ENCODE results near the gene FBXL14.
A peak's percentile ranks its signal among the peaks of the same experiment; 100 is the strongest.

The FBXL14 gene, protein sequence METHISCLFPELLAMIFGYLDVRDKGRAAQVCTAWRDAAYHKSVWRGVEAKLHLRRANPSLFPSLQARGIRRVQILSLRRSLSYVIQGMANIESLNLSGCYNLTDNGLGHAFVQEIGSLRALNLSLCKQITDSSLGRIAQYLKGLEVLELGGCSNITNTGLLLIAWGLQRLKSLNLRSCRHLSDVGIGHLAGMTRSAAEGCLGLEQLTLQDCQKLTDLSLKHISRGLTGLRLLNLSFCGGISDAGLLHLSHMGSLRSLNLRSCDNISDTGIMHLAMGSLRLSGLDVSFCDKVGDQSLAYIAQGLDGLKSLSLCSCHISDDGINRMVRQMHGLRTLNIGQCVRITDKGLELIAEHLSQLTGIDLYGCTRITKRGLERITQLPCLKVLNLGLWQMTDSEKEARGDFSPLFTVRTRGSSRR

GRCh38 chr12:1594261-1595025, at the start of gene FBXL14:
FBXL14 (minus strand) TSS chr12:1594581; CDS start chr12:1594066, 515 bp downstream.
- Histone ChIP-seq H3K4me1 (ENCODE audit: control insufficient read depth, insufficient read depth, low read length) (peaks cover 31% of the 10 kb centered on the region), H3K4me3 (ENCODE audit: low read length) (peak within 1 kb of the TSS; percentile 37), H3K9me3 (ENCODE audit: control insufficient read depth, low read length) (no peaks in the 10 kb centered on the region), H3K9ac (ENCODE audit: low read length) (peak within 1 kb of the TSS; percentile 80), H3K27me3 (ENCODE audit: control insufficient read depth, insufficient read depth, low read length) (no peaks in the 10 kb centered on the region), H3K36me3 (ENCODE audit: control insufficient read depth, insufficient read depth, low read length) (no peaks in the 10 kb centered on the region)

DNA sequence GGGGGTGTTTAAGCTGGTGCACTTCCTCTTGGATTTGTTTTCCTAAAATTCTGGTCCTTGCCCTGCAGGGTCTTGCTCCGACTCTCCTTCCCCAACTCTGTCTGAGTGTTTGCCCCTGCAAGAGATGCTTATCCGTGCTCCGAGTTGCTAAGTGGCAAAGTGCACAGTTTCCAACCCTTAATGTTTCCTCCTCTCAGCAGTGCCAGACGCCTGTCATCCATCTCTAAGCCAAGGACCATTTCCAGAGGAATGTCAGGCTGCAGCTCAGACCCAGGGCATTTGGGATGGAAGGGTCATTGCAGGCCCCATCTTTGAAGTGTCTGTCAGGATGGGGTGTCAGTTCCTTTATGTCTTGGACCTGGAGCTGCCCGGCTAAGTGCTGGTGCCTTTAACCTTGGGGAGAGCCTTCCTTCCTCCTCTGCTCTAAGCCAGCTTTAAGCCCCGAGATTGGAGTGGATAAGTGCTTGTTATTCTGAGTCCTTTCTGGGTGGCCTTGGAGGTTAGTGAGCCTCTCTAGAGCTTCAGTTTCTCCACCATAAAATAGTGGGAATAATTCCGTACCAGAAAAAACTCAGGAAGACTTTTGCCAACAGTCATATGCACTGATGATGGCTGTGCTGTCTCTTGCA, 49.6 kb upstream of the FBXL14 start:
- Histone ChIP-seq H3K4me1 (ENCODE audit: control insufficient read depth, insufficient read depth, low read length) (peaks cover 3% of the 10 kb centered on the region), H3K9me3 (ENCODE audit: control insufficient read depth, low read length) (no peaks in the 10 kb centered on the region), H3K4me3 (ENCODE audit: low read length) (no peak overlapping the region), H3K27me3 (ENCODE audit: control insufficient read depth, insufficient read depth, low read length) (no peaks in the 10 kb centered on the region), H3K36me3 (ENCODE audit: control insufficient read depth, insufficient read depth, low read length) (no peaks in the 10 kb centered on the region), H3K9ac (ENCODE audit: low read length) (no peak overlapping the region)

GRCh38 chr12:1643043-1643442, 48.7 kb upstream of the FBXL14 start:
- H3K36me3 ChIP-seq (ENCODE audit: control insufficient read depth, insufficient read depth, low read length) = no peaks in the 10 kb centered on the region
- no peaks in the 10 kb centered on the region for H3K27me3 ChIP-seq (ENCODE audit: control insufficient read depth, insufficient read depth, low read length)
- no peak overlapping the region for H3K9ac ChIP-seq (ENCODE audit: low read length)
- peaks cover 3% of the 10 kb centered on the region for H3K4me1 ChIP-seq (ENCODE audit: control insufficient read depth, insufficient read depth, low read length)
- H3K9me3 ChIP-seq (ENCODE audit: control insufficient read depth, low read length) = no peaks in the 10 kb centered on the region
- H3K4me3 ChIP-seq (ENCODE audit: low read length) = no peak overlapping the region

- H3K36me3 ChIP-seq (ENCODE audit: control insufficient read depth, insufficient read depth, low read length) = no peaks in the 10 kb centered on the region
- peaks cover 3% of the 10 kb centered on the region for H3K4me1 ChIP-seq (ENCODE audit: control insufficient read depth, insufficient read depth, low read length)
- H3K27me3 ChIP-seq (ENCODE audit: control insufficient read depth, insufficient read depth, low read length) = no peaks in the 10 kb centered on the region
- H3K9me3 ChIP-seq (ENCODE audit: control insufficient read depth, low read length) = no peaks in the 10 kb centered on the region
- H3K4me3 ChIP-seq (ENCODE audit: low read length) = no peak overlapping the region
- no peak overlapping the region for H3K9ac ChIP-seq (ENCODE audit: low read length)
Observed at GRCh38 chr12:1642513-1642912, 48.1 kb upstream of the FBXL14 start.

DNA sequence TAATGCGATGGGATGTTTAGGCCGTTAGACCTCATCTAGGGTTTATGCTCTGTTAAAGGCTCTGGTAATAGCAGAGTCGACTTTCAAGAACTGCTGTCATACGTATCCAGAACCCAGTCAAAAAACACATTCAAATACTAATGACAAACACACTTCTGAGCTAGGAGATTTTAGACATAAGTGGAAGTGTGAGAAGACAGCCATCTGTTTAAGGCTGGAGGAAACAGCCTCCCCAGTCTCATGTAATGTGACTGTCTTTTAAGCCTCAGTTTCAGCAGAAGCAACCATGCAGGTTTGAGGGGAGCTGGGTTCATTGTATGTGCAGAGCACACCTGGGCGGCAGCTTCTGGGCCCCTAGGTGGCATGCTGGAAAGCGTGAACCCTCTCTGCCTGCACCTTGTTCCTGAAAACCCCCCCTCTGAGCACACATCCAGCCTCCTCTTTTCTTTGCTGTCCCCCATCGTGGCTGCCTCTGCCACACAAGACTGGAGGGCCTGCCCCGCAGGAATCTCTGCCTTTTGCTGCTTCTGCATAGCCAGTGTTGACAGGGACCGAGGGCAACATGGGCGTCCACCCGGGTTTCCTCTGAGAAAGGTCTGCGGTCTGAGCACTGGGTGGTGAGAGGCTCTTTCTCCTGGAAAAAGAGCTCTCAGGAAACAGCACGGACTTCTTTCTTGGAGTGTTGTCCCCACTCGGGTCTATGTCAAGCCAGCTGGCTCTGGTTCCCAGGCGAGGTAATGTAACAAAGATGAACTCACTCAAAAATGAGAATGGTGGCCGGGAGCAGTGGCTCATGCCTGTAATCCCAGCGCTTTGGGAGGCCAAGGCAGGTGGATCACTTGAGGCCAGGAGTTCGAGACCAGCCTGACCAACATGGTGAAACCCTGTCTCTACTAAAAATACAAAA, 46.2 kb upstream of the FBXL14 start:
- peak overlapping the region; percentile 15 for H3K9ac ChIP-seq (ENCODE audit: low read length)
- no peaks in the 10 kb centered on the region for H3K9me3 ChIP-seq (ENCODE audit: control insufficient read depth, low read length)
- H3K27me3 ChIP-seq (ENCODE audit: control insufficient read depth, insufficient read depth, low read length) = no peaks in the 10 kb centered on the region
- H3K4me1 ChIP-seq (ENCODE audit: control insufficient read depth, insufficient read depth, low read length) = peaks cover 3% of the 10 kb centered on the region
- H3K36me3 ChIP-seq (ENCODE audit: control insufficient read depth, insufficient read depth, low read length) = no peaks in the 10 kb centered on the region
- no peak overlapping the region for H3K4me3 ChIP-seq (ENCODE audit: low read length)

- H3K9ac ChIP-seq (ENCODE audit: low read length) = peak overlapping the region; percentile 15
- H3K36me3 ChIP-seq (ENCODE audit: control insufficient read depth, insufficient read depth, low read length) = no peaks in the 10 kb centered on the region
- no peaks in the 10 kb centered on the region for H3K27me3 ChIP-seq (ENCODE audit: control insufficient read depth, insufficient read depth, low read length)
- H3K4me1 ChIP-seq (ENCODE audit: control insufficient read depth, insufficient read depth, low read length) = peaks cover 3% of the 10 kb centered on the region
- H3K9me3 ChIP-seq (ENCODE audit: control insufficient read depth, low read length) = no peaks in the 10 kb centered on the region
- H3K4me3 ChIP-seq (ENCODE audit: low read length) = no peak overlapping the region
Observed at GRCh38 chr12:1639538-1639937, 45.2 kb upstream of the FBXL14 start.

DNA sequence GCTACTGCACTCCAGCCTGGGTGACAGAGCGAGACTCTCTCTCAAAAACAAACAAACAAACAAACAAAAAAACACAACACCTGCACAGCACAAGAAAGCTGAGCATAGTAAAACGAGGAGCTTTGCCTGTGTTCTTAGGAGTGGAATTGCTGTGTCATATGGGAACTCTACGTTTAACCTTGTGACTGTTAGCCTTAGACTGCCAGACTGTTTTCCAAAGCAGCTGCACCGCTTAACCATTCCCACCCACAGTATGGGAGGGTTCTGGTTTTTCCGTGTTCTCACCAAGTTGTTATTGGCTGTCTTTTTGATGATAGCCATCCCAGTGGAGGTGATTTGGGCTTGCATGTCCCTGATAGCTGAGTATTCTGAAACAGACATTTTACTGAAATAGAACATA, 43.8 kb upstream of the FBXL14 start:
- peaks cover 5% of the 10 kb centered on the region for H3K27me3 ChIP-seq (ENCODE audit: control insufficient read depth, insufficient read depth, low read length)
- no peaks in the 10 kb centered on the region for H3K36me3 ChIP-seq (ENCODE audit: control insufficient read depth, insufficient read depth, low read length)
- H3K4me1 ChIP-seq (ENCODE audit: control insufficient read depth, insufficient read depth, low read length) = peaks cover 3% of the 10 kb centered on the region
- no peaks in the 10 kb centered on the region for H3K9me3 ChIP-seq (ENCODE audit: control insufficient read depth, low read length)
- H3K4me3 ChIP-seq (ENCODE audit: low read length) = no peak overlapping the region
- no peak overlapping the region for H3K9ac ChIP-seq (ENCODE audit: low read length)

DNA sequence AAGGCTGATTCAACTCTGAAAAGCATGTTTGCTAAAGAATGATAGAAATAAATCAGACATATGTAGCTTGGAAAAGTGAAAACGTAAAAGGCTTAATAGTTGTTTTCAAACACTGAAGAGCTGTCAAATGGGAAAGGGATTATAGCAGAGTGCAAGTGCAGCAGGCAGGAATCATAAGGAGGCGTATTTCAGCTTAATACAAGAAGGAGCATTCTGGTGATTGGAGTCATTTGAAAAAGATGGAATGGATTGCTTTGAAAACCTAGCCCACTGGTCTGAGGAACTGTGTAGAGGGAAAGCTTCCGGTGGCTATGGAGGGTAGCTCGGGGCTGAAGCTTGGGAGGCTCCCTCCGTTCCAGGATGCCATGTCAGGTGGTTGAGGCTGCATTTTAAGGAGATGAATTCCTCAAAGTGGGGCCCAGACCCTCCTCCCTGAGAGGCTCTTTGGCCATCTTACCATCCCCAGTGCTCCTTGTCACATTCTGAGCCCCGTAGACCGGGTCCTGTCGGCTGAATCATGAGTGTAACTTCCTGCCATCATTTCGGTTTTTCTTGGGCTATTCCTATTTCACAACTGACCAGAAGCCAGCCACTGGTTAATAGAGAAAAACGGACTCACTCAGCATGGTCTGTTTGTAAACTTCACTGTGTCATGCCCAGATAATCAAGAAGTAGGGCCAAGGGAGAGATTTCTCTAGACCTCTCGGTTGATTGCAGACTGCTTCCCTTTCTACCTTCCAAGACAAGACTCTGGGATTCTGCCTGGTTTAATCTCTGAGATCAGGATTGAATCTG, 41.1 kb upstream of the FBXL14 start:
- H3K4me3 ChIP-seq (ENCODE audit: low read length) = no peak overlapping the region
- H3K36me3 ChIP-seq (ENCODE audit: control insufficient read depth, insufficient read depth, low read length) = no peaks in the 10 kb centered on the region

DNA sequence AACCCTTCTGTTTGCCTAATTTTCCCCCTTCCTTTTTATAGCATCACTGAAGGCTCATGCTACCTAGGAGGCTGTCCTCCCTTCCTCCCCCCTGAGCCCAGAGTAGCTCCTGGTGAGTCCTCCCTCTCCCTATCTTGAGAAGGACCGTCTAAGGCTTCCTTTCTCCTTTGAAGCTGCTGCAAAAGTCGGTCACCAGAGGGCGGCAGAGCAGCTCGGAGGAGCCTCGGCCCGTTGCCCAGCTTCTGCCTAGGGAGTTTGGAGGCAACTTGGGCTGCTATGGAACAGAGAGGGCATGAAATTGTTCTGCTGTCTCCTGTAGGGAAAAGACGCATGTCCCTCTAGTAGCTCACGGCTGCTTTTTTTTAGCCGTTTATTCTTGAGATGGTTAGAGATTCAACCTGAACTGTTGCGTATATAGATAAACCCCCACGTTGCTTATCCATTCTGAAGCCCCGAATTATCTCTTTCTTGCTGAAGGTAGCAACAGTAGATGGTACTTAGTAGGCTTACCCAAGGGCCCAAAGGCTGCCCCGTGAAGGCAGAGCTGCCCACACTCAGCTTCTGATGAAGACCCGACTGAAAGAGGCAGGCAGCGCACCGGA, 40.3 kb upstream of the FBXL14 start:
- H3K36me3 ChIP-seq (ENCODE audit: control insufficient read depth, insufficient read depth, low read length) = no peaks in the 10 kb centered on the region
- H3K9me3 ChIP-seq (ENCODE audit: control insufficient read depth, low read length) = no peaks in the 10 kb centered on the region
- H3K27me3 ChIP-seq (ENCODE audit: control insufficient read depth, insufficient read depth, low read length) = peaks cover 36% of the 10 kb centered on the region
- H3K4me1 ChIP-seq (ENCODE audit: control insufficient read depth, insufficient read depth, low read length) = peaks cover 15% of the 10 kb centered on the region
- H3K9ac ChIP-seq (ENCODE audit: low read length) = no peak overlapping the region
- no peak overlapping the region for H3K4me3 ChIP-seq (ENCODE audit: low read length)

More for the DNA sequence above, 41.1 kb upstream of the FBXL14 start:
- no peaks in the 10 kb centered on the region for H3K9me3 ChIP-seq (ENCODE audit: control insufficient read depth, low read length)
- no peak overlapping the region for H3K9ac ChIP-seq (ENCODE audit: low read length)
- H3K27me3 ChIP-seq (ENCODE audit: control insufficient read depth, insufficient read depth, low read length) = peaks cover 28% of the 10 kb centered on the region
- peaks cover 6% of the 10 kb centered on the region for H3K4me1 ChIP-seq (ENCODE audit: control insufficient read depth, insufficient read depth, low read length)

- Histone ChIP-seq H3K9ac (ENCODE audit: low read length) (no peak overlapping the region), H3K9me3 (ENCODE audit: control insufficient read depth, low read length) (no peaks in the 10 kb centered on the region), H3K4me1 (ENCODE audit: control insufficient read depth, insufficient read depth, low read length) (peaks cover 20% of the 10 kb centered on the region), H3K4me3 (ENCODE audit: low read length) (no peak overlapping the region), H3K27me3 (ENCODE audit: control insufficient read depth, insufficient read depth, low read length) (peaks cover 41% of the 10 kb centered on the region), H3K36me3 (ENCODE audit: control insufficient read depth, insufficient read depth, low read length) (no peaks in the 10 kb centered on the region)
Observed at GRCh38 chr12:1634149-1634548, 39.8 kb upstream of the FBXL14 start.

Measured in mucosa of stomach (tissue), 1 donor.